GM18951 (cell line): ENCODE data around the gene C5AR2.
"Not testable (repeated sequence)": the region's sequence is repeated elsewhere in the genome, so short reads cannot be mapped to it uniquely, and the experiment has no call there.

ENCODE experiments used
- POLR2A ChIP-seq: IDR thresholded peaks from 4 replicates; pipeline ENCODE4 v1.6.1; 2011; ENCODE audit warnings: mild to moderate bottlenecking; ENCODE audit not compliant: insufficient read length, insufficient read depth; ENCODE audit errors: extremely low read depth
- in situ Hi-C: fragments of 300-500 bp; cut with MboI; formaldehyde crosslinking; loops from one replicate; pipeline ENCODE4 v1.12.0; 2022; ENCODE audit warnings: low sequenced_read_pairs, mixed read lengths, inconsistent platforms; ENCODE audit not compliant: unreplicated experiment

The C5AR2 gene

DNA sequence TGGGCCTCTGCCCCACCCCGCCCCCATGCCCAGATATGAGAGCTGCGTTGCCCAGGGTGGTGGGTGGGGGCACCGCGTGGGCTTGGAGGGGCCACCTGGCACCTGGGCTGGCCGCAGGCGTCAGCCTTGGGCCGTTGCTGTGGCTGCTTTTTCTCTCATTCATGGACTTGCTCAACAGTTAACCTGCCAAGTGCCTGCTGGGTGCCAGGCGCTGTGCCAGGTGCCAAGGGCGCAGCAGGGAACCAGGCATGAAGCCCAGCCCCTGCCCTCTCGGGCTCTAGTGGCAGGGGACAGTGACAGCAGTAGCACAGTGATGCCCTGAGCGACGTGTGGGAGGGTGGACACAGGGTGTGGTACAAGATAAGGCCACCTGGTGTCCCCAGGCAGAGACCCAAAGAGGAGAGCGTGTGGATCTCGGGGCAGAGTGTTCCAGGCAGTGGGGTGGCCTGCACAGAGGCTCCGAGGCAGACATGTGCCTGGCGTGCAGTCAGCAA, 45.3 kb downstream of the C5AR2 start:
- TF ChIP-seq POLR2A: no peak
- in situ Hi-C loops: no loop called here

DNA sequence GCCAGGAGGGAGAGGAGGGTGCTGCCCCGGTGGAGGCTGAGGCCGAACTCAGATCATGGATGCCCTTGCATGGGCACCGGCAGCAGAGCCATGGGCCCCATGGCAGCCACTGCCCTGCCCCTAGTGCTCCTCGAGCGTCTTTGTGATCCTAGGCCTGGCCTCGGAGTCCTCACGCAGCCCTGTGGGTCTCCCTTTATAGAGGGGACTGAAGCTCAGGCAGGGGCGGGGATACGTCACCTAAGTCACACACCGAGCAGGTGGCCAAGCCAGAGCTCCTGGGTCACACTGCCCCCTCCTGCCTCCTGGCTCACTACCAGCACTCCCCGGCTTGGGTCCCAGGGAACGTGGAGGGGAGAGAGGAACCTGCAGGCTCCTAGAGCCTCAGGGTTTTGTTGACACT, 45.8 kb downstream of the C5AR2 start:
- in situ Hi-C loops: no loop called here
- TF ChIP-seq POLR2A: no peak

DNA sequence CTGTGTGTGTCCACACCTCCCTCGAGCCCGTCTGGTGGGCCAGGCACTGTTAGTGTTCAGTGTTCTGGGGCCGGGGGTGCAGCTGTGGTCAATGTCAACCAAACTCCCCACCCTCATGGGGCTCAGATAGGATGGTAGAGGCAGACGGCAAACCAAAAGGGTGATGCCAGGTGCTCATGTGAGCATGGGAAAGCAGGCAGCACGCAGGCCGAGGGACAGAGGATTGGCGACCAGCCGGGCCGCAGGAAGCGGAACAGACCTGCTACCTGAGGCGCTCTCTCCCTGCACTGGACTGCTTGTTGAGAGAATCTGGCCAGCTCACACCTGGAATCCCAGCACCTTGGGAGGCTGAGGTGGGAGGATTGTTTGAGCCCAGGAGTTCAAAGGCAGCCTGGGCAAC, 46.3 kb downstream of the C5AR2 start:
- in situ Hi-C loops: no loop called here
- TF ChIP-seq POLR2A: no peak

DNA sequence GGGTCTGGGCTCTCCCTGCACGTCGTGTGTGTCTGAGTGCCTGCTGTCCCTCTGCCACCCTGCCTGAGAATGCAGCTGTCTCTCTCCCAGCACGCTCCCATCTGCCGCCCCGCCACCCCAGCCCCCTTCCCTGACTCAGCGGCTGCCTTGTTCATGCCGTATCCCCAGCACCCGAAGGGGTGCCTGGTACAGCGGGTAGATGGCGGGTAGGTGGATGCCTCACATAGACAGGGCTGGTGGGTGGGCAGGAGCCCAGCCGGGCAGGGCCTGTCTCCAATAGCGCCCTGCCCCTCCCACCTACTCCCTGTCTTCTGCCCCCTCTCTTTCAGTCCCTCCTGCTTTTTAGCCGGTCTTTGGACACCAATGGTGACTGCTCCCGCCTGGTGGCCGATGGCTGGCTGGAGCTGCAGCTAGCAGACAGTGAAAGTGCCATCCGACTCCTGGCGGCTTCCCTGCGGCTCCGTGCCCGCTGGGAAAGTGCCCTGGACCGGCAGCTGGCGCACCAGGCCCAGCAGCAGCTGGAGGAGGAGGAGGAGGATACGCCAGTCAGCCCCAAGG, 47.5 kb downstream of the C5AR2 start:
- in situ Hi-C loops: no loop called here
- no peak for TF ChIP-seq POLR2A

DNA sequence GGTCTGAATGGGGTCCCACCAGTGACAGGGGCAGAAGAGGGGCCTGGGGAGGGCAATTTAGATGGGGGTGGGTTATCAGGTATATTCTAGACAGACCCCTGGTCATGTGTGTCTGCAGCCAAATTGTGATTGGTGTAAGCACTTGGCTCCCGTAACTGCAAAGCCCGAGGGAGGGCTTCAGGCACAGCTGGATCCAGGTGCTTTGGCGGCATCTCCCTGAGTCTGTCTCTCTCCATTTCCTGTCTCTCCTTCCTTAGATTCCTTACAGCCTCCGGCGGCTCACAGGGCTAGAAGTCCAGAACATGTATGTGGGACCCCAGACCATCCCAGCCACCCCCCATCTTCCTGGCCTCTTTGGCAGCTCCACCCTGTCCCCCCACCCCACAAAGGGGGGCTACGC, 48.6 kb downstream of the C5AR2 start:
- no peak for TF ChIP-seq POLR2A
- in situ Hi-C loops: no loop called here

DNA sequence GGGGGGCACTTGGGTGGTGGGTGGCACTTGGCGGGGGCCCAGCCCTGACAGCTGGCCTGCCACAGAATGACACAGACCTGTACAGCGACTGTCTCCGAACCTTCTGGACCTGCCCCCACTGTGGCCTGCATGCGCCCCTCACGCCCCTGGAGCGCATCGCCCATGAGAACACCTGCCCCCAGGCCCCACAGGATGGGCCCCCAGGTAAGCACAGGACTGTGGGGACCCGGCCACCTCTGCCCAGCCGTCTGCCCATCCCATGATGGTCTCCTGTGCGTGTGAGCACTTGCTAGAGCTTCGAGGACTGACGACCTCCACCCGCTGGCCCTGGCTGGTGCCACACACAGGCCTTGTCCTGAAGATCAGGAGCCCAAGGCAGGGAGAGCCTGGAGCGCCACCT, 49.1 kb downstream of the C5AR2 start:
- TF ChIP-seq POLR2A: no peak
- in situ Hi-C loops: no loop called here

DNA sequence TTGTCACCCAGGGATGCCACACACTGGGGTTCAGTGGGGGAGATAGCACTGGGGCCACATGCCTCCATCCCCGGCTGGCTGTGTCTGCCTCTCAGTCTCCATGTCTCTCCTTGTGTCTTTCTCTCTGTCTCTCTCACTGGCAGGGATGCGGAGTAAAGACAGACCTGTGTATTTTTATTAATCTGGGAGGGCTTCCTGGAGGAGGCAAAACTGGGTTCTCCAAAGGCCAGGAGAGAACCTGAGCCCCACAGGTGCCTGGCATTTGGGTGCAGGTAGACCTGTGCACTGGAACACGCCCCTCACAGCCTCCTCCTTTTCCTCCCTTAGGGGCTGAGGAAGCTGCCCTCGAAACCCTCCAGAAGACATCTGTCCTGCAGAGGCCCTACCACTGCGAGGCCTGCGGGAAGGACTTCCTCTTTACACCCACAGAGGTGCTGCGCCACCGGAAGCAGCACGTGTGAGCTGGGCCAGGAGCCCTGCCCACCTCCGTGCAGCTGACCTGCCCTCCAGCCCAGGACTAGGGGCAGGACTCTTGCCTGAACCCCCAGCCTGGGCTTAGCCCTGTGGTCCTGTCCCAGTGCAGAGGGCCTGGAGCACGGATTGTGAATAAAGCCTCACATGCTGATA, 49.8 kb downstream of the C5AR2 start:
- in situ Hi-C loops: no loop called here
- no peak for TF ChIP-seq POLR2A

DNA sequence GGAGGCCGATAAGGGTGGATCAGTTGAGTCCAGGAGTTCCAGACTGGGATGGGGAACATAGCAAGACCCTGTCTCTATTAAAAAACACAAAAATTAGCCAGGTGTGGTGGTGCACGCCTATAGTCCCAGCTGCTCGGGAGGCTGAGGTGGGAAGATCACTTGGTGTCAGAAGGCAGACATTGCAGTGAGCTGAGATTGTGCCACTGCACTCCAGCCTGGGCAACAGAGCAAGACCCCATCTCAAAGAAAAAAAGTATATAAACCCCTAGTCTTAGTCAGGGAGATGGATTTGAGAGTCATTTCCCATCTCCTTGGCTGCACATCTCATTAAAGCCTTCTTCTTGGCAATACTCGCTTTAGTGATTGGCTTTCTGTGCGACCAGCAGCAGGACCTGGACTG, 51.9 kb downstream of the C5AR2 start:
- in situ Hi-C loops: not testable (repeated sequence)

DNA sequence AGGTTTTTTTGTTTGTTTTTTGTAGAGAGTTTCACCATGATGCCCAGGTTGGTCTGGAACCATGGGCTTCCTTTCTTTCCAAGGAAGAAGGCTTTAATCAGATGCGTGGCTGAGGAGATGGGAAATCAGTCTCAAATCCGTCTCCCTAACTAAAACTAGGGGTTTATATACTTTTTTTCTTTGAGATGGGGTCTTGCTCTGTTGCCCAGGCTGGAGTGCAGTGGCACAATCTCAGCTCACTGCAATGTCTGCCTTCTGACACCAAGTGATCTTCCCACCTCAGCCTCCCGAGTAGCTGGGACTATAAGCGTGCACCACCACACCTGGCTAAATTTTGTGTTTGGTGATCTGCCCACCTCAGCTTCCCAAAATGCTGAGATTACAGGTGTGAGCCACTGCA, 52.6 kb downstream of the C5AR2 start:
- in situ Hi-C loops: not testable (repeated sequence)

DNA sequence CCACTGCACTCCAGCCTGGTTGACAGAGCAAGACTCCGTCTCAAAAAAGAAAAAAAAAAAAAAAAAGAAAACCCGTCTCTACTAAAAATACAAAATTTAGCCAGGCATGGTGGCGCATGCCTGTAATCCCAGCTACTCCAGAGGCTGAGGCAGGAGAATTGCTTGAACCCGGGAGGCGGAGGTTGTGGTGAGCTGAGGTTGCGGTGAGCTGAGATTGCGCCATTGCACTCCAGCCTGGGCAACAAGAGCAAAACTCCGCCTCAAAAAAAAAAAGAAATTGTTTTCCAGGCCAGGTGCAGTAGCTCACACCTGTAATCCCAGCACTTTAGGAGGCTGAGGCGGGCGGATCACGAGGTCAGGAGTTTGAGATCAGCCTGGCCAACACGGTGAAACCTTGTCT, 54.6 kb downstream of the C5AR2 start:
- in situ Hi-C loops: loop anchor here (5.0 kb wide), 1 partner anchor 89 kb away; no protein-coding TSS in a partner anchor

DNA sequence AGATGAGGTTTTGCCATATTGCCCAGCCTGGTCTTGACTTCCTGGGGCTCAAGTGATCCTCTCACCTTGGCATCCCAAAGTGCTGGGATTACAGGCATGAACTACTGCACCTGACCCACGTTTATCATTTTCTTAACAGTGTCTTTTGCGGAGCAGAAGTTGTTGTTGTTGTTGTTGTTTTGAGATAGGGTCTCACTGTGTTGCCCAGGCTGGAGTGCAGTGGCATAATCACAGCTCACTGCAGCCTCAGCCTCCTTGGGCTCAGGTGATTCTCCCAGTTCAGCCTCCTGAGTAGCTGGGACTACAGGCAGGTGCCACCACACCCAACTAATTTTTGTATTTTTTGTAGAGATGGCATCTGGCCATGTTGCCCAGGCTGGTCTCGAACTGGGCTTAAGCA, 55.6 kb downstream of the C5AR2 start:
- in situ Hi-C loops: loop anchor here (5.0 kb wide), 1 partner anchor 90 kb away; no protein-coding TSS in a partner anchor

DNA sequence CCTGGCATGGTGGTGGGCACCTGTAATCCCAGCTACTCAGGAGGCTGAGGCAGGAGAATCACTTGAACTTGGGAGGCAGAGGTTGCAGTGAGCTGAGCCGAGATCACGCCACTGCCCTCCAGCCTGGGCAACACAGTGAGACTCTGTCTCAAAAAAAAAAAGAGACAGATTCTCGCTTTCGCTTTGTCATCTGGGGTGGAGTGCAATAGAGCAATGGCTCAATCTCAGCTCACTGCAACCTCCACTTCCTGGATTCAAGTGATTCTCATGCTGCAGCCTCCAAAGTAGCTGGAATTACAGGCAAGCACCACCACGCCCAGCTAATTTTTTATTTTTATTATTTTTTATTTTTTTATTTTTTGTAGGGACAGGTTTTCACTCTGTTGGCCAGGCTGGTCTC, 56.7 kb downstream of the C5AR2 start:
- in situ Hi-C loops: loop anchor here (5.0 kb wide), 1 partner anchor 91 kb away; no protein-coding TSS in a partner anchor

DNA sequence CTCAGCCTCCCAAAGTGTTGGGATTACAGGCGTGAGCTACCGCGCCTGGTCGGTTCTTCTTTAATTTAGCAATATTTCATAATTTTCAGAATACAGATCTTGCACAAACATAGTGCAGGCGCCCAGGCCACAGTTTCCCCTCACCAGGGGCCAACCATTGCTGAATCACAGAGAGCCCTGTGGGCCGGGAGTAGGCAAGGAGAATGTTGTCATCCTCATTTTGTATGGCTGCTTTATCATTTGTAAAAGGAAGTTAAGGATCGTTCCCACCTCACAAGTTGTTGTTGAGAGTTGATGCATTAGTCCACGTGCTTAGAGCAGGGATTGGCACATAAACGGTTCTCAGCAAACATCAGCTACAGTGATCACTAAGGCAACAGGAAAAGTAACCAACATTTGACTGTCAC, 57.2 kb downstream of the C5AR2 start:
- in situ Hi-C loops: loop anchor here (5.0 kb wide), 1 partner anchor 92 kb away; no protein-coding TSS in a partner anchor
- no peak for TF ChIP-seq POLR2A

DNA sequence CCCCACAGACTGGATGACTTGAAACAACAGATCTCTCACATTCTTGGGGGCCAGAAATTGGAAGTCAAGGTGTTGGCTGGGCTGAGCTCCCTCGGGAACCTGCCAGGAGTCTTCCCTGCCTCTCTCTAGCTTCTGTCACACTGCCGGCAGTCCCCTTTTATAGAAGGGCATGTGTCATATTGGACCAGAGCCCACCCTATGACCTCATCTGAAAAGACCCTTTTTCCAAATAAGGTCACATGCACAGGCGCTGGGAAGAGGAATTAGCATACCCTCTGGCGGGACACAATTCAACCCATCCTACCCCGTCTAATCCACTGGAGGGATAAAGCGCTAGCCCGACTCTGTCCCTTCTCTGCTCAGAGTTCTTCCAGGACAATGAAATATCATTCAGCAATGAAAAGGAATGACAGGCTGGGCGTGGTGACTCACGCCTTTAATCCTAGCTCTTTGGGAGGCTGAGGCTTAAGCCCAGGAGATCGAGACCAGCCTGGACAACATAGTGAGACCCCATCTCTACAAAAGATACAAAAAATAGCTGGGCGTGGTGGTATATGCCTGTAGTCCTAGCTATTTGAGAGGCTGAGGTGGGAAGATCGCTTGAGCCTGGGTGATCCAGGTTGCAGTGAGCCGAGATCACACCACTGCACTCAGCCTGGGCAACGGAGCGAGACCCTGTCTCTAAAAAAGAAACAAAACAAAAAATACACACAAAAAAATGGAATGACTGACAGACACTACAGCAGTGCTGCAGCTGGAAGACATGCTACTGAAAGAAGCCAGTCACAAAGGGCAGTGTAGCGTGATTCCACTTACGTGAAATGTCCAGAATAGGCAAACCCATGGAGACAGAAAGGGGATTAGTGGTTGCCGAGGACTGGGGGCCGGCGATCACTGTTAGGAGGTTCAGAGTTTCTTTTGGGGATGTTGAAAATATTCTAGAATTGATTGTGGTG, 58.8 kb downstream of the C5AR2 start:
- in situ Hi-C loops: no loop called here
- no peak for TF ChIP-seq POLR2A
